HG03066 (cell line): ENCODE measurements around the gene PCDH11Y.
"Not testable (repeated sequence)": the region's sequence is repeated elsewhere in the genome, so short reads cannot be mapped to it uniquely, and the experiment has no call there.

Experiments
- ATAC-seq: cut with Tn5 transposase; IDR thresholded peaks from one replicate; pipeline ENCODE4 v1.9.1; 2021; ENCODE audit warnings: low read depth; ENCODE audit not compliant: unreplicated experiment

The PCDH11Y gene, protein sequence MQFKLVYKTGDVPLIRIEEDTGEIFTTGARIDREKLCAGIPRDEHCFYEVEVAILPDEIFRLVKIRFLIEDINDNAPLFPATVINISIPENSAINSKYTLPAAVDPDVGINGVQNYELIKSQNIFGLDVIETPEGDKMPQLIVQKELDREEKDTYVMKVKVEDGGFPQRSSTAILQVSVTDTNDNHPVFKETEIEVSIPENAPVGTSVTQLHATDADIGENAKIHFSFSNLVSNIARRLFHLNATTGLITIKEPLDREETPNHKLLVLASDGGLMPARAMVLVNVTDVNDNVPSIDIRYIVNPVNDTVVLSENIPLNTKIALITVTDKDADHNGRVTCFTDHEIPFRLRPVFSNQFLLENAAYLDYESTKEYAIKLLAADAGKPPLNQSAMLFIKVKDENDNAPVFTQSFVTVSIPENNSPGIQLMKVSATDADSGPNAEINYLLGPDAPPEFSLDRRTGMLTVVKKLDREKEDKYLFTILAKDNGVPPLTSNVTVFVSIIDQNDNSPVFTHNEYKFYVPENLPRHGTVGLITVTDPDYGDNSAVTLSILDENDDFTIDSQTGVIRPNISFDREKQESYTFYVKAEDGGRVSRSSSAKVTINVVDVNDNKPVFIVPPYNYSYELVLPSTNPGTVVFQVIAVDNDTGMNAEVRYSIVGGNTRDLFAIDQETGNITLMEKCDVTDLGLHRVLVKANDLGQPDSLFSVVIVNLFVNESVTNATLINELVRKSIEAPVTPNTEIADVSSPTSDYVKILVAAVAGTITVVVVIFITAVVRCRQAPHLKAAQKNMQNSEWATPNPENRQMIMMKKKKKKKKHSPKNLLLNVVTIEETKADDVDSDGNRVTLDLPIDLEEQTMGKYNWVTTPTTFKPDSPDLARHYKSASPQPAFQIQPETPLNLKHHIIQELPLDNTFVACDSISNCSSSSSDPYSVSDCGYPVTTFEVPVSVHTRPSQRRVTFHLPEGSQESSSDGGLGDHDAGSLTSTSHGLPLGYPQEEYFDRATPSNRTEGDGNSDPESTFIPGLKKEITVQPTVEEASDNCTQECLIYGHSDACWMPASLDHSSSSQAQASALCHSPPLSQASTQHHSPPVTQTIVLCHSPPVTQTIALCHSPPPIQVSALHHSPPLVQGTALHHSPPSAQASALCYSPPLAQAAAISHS (N-terminal part only)

DNA sequence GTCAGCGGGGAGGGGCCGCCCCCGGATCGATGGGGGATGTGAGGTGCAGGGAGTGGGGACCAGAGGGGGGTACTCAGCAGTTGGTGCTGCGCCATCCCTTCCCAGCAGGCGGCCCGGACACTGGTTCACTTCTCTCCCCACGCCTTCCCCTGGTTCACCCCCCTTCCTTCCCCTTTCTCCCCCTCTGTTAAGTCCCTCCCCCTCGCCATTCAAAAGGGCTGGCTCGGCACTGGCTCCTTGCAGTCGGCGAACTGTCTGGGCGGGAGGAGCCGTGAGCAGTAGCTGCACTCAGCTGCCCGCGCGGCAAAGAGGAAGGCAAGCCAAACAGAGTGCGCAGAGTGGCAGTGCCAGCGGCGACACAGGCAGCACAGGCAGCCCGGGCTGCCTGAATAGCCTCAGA, at the start of gene PCDH11Y:
TSS of gene PCDH11Y (plus strand) at position 240 of the 400 bp plus-strand sequence. CDS start 56,804 bp downstream, outside the sequence.
- not testable (repeated sequence) for ATAC-seq

DNA sequence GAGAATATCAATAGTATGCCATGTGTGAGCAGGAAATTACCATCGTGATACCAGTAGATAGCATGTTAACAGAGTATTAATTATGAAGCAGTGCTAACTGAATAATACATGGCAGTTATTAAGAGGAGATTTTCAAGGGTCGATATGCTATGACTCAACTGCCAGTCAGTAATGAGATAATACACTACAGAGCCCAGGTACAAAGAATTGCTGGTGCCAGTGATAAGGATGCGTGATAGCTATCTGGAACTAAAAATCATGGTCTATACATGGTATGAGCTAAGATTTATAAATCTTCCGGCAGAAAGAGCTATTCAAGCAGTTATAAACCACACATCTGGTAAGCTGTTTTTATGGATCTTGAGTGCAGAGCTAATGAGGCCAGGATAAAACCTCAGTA, 32.2 kb upstream of the PCDH11Y start:
- ATAC-seq, result not testable (repeated sequence)

DNA sequence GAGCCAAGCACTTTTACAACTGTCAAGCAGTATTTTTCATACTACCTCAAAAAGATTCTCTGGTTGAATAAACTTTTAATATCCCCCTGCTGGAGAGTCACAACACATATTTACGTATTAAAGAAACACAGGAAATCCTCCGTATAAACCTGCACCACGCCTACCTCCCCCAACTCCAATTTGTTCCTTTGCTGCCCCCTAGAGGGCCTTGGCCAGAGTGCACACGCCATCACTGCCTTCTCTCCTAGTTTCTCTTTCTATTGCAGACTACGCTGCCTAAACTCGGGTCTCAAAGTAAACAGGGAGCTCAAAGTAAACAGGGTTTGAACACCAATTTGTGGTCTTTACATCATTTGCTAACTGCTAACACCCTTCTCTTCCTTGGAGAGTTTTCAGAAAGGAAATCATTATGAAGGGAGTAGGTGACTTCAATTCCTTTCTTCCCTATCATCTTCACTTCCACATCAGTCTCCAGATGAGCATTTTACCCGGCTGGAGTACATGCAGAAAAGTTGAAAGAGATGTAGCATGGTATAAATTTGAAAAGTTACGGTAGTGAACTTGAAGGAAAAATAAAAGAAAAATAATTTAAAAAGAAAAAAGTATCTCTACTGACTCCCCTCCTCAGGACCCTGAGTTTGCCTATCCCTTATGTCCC, 8.2 kb upstream of the PCDH11Y start:
- ATAC-seq, result peak; percentile 100

DNA sequence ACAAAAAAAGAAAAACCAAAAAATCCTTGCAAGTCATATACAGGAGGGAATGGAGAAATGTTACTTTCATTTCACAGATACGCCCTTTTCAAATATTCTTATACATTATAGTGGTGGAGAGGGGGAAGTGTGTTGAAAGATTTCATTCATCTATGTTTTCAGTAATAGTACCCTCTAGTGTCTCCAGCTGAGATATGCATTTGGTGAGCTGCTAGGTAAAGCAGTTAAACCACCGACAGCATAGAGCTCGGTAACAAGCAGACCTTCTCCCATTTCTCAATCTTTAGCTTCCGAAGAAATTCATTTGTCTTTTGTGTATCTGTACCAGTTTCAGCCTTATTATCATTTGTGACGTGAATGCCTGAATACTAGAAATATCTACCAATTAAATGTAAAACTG, 5.2 kb upstream of the PCDH11Y start:
- not testable (repeated sequence) for ATAC-seq

DNA sequence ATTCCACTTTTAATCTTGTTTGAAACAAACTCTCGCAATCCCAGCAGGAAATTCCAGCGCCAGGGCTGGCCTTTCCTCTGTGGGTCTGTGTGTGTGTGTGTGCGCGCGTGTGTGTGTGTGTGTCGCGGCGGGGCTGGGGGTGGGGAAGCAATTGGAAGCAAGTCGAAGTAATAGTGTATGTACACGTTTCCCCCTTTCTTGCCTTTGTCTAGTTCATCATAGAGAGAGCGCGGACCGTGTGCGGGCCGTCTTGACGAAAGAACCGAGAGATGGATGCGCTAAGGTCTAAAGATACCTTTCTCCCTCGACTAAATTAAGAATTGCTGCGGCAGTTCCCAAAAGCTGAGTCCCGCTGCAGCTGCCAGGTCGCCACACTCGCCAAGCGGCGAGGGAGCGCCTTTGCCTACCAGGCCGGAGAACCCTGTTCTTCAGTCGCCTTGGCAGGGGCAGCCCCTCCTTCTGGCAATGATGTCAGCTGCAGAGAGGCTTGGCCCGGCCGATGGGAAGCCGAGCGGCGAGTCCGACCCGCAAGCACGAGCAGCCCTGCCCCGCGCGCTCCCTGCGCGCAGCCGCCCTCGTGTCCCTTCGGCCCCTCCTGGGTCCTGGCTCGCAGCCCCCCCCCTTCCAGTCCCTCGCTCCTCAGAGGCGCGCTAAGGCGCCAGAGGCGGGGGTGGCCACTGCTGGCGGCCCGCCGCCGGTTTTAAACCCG, 2.5 kb downstream of the PCDH11Y start:
- not testable (repeated sequence) for ATAC-seq

DNA sequence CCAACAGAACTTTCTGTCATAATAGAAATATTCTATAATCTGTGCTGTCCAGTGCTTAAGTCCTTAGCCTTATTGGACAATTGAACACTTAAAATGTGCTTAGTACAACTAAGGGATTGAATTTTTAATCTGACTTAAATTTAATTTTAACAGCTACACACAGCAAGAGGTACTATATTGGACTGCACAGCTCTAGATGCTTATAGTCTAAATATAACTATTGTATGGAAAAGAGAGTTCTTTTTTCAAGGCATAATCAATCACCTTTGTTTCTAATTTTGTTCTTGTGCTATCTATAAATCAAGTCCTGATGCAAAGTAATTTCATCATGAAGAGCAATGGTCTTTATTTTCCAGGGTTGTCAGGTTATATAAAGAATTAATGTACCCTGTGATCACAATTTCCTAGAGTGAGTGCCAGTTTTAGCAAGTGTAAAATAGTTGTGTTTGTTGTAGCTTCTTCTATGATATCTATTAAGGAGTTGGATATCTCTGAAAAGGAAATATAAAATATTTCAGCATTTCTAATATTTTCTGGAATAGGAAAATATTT, 39.0 kb downstream of the PCDH11Y start:
- ATAC-seq, result not testable (repeated sequence)

DNA sequence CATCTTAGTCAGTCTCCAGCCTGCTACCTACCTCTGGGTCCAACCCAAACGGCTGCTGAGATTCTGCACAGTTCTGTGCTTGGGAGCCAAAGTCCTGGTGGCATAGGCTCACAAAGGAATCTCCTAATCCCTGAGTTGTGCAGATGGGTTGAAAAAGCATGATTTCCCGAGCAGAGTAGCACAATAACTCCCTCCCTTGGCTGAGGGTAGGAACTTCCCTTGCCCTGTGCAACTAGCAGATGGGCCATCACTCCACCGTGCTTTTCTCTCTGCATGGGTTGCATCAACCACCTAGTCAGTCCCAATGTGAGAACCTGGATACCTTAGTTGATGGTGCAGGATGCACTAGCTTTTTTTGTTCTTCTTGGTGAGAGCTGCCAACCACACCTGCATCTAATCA, 82.9 kb downstream of the PCDH11Y start:
- not testable (repeated sequence) for ATAC-seq

DNA sequence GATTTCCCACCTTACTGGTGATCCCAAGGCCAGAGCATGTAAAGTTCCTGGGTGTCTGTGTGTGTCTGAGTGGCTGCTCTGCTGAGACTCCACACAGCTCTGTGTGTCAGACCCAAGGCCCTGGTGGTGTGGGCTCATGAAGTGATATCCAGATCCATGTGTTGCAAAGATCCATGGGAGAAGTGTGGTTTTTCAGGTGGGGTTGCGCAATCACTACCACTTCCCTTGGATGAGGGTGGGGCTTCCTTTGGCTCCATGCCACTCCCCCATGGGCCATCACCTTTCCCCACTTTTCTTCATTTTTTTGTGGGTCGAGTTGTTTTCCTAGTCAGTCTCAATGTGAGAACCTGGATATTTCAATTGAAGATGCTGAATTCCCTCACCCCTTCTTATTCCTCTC, 182.9 kb downstream of the PCDH11Y start:
- ATAC-seq, result not testable (repeated sequence)

DNA sequence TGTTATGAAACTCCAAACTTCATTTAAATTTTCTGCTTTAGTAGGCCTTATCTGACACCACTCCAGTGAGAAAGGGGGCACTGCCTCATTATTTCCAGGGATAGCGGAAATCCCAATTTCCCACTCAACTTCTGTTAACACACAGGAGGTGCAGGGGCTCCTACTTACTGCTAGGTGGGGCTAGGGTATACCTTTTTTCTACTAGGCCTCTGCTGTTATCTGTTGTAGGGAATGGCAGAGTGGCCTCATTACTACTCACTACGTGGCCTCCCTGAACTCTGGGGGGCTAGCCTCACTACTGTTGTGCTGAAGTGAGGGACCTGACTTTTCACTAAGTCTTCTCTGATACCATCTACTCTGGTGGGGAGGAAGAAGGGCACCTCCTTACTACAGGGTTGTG, 215.0 kb downstream of the PCDH11Y start:
- not testable (repeated sequence) for ATAC-seq

DNA sequence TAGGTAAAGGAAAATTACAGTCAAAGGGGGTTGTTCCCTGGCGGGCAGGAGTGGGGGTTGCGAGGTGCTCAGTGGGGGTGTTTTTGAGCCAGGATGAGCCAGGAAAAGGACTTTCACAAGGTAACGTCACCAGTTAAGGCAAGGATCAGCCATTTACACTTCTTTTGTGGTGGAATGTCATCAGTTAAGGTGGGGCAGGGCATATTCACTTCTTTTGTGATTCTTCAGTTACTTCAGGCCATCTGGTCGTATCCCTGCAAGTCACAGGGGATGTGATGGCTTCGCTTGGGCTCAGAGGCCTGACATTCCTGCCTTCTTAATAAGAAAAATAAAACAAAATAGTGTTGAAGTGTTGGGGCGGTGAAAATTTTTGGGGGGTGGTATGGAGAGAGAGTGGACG, 324.8 kb downstream of the PCDH11Y start:
- ATAC-seq, result not testable (repeated sequence)

DNA sequence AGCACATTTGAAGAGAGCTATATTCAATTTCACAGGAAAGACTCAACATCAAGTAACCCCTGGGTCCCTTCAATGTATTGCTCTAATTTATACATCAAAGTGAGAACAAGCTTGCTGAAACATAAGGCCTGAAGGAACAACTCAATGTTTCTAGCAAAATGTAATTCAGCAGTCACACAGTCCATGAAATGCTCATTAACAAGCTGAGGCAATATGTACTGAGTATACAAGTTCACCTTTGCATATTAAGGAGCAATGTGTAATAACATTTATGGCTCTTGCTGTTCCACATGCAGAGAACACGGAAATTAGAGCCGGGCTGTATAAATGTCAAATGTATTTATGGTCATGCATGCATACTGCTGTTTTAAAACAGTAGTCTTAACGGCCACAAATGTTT, 342.1 kb downstream of the PCDH11Y start:
- ATAC-seq, result not testable (repeated sequence)

DNA sequence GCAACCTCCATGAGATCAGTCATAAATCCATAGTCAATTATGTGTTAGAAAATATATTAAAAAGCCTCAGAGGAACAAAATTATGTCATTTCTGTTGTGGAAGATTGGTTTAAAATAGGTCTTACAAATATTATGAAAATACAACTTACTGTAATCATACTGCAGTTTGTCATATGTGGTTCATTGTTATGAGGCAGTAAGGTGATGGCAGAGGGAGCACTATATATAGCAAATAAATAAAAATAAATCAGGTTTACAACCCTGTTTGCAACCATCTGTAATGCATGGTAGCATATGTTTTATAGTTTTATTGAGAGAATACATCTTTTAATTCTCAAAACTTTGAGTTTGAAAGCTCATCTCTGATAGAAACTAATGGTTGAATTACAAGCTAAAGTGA, 543.6 kb downstream of the PCDH11Y start:
- ATAC-seq, result not testable (repeated sequence)

DNA sequence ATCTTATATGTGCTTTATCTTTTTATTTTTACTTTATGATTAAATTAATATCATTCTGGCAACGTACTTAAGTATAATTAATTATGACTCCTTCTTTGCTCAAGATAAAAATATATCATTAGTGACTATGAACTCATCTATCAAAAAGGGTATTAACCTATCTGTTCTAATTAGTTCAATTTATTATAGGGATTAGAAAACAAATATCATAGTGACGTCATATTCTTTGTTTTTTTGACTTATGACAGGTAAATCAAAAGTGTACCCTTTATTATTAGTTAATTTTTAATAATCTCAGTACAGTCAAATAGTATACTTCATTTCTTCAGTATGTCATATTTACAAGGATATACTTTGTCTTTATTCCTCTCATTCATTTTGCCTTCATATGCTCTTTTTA, 638.5 kb downstream of the PCDH11Y start:
- ATAC-seq, result not testable (repeated sequence)

DNA sequence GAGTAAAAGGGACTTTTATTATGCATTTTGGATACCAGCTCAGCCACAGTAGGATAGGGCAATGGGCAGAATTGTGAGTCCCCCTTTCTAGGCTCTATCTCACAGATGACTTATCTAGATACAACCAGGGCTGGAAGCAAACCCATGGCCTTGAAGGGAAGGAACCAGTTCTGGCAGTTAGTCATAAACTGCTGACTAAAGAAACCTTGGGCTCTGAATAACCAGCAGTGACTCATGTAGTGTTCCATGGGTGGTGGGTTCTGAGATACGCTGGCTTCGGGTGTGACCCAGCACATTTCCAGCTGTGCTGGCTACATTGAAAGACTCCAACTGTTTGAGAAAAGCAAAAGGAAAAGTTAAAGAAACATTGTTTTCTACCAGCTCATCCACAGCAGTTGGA, 679.2 kb downstream of the PCDH11Y start:
- ATAC-seq, result not testable (repeated sequence)

DNA sequence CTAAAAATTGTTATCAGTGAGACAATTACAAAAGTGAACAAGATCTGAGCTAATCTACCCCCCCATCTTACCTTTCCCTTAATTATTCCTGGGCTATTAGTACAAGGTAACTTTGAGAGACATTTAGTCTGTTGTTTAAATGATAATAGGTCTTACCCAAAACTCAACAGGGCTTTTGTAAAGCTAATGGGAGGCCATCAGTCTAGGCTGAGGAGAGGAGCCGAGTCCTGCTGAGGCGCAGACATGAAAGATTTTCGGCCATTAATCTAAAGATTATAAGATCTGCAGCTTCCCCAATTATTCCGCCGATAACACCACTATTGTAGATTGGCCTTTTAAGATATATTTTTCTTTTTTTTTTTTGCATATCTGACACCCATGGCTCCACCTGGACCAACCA, 708.6 kb downstream of the PCDH11Y start:
- ATAC-seq, result not testable (repeated sequence)

DNA sequence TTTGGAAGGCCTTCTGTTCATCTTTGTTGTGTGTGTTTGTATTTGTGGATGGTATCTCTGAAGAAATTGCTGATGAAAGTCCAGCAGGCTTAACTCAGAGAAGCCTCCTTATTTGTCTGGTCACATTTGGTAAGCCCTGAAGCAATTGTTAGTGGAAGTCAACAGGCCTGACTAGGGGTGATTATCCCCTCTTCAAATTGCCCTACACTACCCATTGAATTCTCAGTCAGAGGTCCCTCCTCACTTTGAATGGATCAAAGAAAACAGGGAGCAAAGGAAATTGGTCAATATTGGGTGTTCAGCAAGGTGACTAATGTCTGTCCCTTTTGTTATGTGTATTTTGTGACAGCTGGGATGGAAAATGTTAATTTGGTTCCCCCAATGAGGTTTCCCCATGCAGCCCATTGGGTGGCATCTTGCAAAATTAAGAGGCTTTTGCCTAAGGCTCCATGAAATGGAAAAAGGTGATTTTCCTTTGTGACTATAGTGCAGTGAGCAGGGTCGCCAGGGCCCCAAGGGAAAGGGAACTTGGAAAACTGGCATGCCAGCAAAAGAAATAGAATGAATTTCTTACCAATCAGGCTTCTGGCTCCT, 709.8 kb downstream of the PCDH11Y start:
- ATAC-seq, result not testable (repeated sequence)

DNA sequence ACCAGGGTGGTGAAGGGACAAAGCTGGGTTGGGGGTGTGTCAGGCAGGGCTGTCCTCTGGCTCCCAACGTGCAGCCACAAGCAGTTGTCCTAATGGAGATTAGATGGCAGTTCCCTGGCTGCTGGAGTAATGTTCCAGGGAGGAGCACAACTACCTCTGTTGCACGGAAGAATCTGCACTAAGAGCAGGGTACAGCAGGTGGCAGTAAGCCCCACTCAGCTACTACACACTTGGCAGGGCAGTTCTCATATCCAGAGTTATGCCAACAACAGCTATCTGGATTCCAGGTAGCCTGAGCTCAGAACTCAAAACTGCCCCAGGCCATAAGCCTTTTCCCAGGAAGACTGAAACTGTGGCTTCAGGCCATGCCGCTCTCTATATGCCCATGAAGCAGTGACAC, 761.3 kb downstream of the PCDH11Y start:
- not testable (repeated sequence) for ATAC-seq

DNA sequence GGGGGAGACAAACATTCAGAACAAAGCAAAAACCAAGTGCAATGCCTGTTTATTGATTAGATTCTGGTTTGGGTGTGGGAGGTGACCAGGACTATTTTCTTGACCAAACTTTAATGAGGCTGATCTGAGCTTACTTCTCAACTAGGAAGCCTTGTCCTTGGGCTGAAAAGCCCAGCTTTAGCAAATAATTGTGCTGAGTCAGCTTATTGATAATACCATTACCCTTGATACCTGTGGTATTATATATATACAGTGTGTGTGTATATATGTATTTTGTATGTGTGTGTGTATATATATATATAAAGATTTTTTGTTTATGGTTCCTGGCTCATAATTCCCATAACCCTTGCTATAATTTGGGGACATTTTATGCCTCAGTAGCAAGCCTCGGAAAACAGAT, 776.4 kb downstream of the PCDH11Y start:
- ATAC-seq, result not testable (repeated sequence)
